ENCODE measurements around the gene CALHM5.

DNA sequence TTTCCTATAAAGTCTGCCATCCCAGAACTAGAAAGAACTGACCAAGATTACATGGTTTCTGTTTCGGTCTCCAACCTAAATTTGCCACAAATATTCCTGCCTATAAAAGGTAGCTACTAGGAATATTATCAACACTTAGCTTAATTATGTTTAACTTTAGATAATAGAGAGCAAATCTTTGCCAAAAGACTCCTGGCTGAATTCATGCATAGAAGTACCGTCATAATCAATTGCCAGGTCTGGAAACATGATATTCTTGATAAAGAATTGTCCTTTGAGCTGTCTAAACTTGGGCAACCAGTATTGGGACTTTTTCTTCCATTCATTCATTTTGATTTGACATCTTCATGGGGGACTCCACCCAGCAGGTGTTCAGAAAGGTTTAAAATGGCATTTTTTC is 27.8 kb upstream of the CALHM5 start:
- TF ChIP-seq HDAC2 (IDR thresholded peaks at IDR 0.05) (no peak), PHF8 (IDR thresholded peaks at IDR 0.05; ENCODE audit: borderline replicate concordance, low read depth) (no peak), EP300 (IDR thresholded peaks at IDR 0.05) (no peak), RCOR1 (IDR thresholded peaks at IDR 0.05; ENCODE audit: low read depth, low read length) (no peak), RAD21 (conservative IDR thresholded peaks at IDR 0.05 in 1 of 2, IDR thresholded peaks at IDR 0.05 in 1 of 2) (no peak), POLR2A (IDR thresholded peaks at IDR 0.05; ENCODE audit: low read length) (no peak), ZFP36 (IDR thresholded peaks at IDR 0.05; ENCODE audit: borderline replicate concordance, partially characterized antibody) (no peak)
- TF ChIP-seq, protein P1, sequence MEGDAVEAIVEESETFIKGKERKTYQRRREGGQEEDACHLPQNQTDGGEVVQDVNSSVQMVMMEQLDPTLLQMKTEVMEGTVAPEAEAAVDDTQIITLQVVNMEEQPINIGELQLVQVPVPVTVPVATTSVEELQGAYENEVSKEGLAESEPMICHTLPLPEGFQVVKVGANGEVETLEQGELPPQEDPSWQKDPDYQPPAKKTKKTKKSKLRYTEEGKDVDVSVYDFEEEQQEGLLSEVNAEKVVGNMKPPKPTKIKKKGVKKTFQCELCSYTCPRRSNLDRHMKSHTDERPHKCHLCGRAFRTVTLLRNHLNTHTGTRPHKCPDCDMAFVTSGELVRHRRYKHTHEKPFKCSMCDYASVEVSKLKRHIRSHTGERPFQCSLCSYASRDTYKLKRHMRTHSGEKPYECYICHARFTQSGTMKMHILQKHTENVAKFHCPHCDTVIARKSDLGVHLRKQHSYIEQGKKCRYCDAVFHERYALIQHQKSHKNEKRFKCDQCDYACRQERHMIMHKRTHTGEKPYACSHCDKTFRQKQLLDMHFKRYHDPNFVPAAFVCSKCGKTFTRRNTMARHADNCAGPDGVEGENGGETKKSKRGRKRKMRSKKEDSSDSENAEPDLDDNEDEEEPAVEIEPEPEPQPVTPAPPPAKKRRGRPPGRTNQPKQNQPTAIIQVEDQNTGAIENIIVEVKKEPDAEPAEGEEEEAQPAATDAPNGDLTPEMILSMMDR (IDR thresholded peaks at IDR 0.05), result no peak
- TF ChIP-seq, protein P2, sequence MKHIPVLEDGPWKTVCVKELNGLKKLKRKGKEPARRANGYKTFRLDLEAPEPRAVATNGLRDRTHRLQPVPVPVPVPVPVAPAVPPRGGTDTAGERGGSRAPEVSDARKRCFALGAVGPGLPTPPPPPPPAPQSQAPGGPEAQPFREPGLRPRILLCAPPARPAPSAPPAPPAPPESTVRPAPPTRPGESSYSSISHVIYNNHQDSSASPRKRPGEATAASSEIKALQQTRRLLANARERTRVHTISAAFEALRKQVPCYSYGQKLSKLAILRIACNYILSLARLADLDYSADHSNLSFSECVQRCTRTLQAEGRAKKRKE (CRISPR knock-in tag; IDR thresholded peaks at IDR 0.05; ENCODE audit: low read depth), result no peak
- TF ChIP-seq, protein P3, sequence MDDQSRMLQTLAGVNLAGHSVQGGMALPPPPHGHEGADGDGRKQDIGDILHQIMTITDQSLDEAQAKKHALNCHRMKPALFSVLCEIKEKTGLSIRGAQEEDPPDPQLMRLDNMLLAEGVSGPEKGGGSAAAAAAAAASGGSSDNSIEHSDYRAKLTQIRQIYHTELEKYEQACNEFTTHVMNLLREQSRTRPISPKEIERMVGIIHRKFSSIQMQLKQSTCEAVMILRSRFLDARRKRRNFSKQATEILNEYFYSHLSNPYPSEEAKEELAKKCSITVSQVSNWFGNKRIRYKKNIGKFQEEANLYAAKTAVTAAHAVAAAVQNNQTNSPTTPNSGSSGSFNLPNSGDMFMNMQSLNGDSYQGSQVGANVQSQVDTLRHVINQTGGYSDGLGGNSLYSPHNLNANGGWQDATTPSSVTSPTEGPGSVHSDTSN (IDR thresholded peaks at IDR 0.05), result no peak

All from A549 (cell line).